Neuronal stem cell (in vitro differentiated cells): ENCODE measurements around the gene MARCHF9.

Source experiments
- DNase-seq: peaks from one replicate; pipeline ENCODE4 v3.0.0-alpha.2; 2013; ENCODE audit warnings: low spot score
- H2AFZ ChIP-seq: one replicate; pipeline ENCODE4 v1.6.1; 2013; ENCODE audit warnings: mild to moderate bottlenecking, low read length, inconsistent platforms
- H2AK5ac ChIP-seq: 2 replicates; pipeline ENCODE4 v1.6.1; 2013; ENCODE audit warnings: low read depth, mild to moderate bottlenecking, inconsistent platforms, low read length, moderate library complexity, mixed read lengths
- H2BK120ac ChIP-seq: 2 replicates; pipeline ENCODE4 v1.6.1; 2013; ENCODE audit warnings: low read depth, mild to moderate bottlenecking, inconsistent platforms, low read length, moderate library complexity, mixed read lengths
- H2BK12ac ChIP-seq: one replicate; pipeline ENCODE4 v1.6.1; 2013; ENCODE audit warnings: low read length, inconsistent platforms
- H2BK15ac ChIP-seq: 2 replicates; pipeline ENCODE4 v1.6.1; 2013; ENCODE audit warnings: mild to moderate bottlenecking, low read length, inconsistent platforms, mixed read lengths
- H2BK5ac ChIP-seq: one replicate; pipeline ENCODE4 v1.6.1; 2013; ENCODE audit warnings: inconsistent platforms, mild to moderate bottlenecking, low read length, moderate library complexity
- H3K14ac ChIP-seq: one replicate; pipeline ENCODE4 v1.6.1; 2013; ENCODE audit warnings: low read length, inconsistent platforms
- H3K18ac ChIP-seq: 2 replicates; pipeline ENCODE4 v1.6.1; 2013; ENCODE audit warnings: low read length, inconsistent platforms
- H3K23ac ChIP-seq: 2 replicates; pipeline ENCODE4 v1.6.1; 2013; ENCODE audit warnings: low read depth, mild to moderate bottlenecking, mixed read lengths, low read length, inconsistent platforms; ENCODE audit not compliant: poor library complexity
- H3K27ac ChIP-seq: replicated peaks from 3 replicates; pipeline ENCODE4 v1.5.1; 2013; ENCODE audit warnings: low read length, inconsistent platforms
- H3K27me3 ChIP-seq, 3 experiments: 2 replicates each; pipeline ENCODE4 v1.6.1; 2013; ENCODE audit warnings: low read length in 3 of 3, mild to moderate bottlenecking in 2 of 3, inconsistent platforms in 1 of 3, low read depth in 1 of 3, mixed read lengths in 1 of 3, moderate library complexity in 1 of 3; ENCODE audit not compliant: control insufficient read depth in 3 of 3, insufficient read depth in 3 of 3
- H3K36me3 ChIP-seq, 2 donors: replicated peaks in 1 of 2; 2 replicates each; pipeline ENCODE4 v1.6.1; 2013; ENCODE audit warnings: low read length in 2 of 2; ENCODE audit not compliant: control insufficient read depth in 2 of 2, insufficient read depth in 2 of 2
- H3K4ac ChIP-seq: 2 replicates; pipeline ENCODE4 v1.6.1; 2013; ENCODE audit warnings: inconsistent platforms, mild to moderate bottlenecking, low read length, moderate library complexity
- H3K4me1 ChIP-seq, 2 donors: 1 replicate in 1 of 2; 2 replicates in 1 of 2; pipeline ENCODE4 v1.6.1; 2013; ENCODE audit warnings: low read length in 2 of 2, low read depth in 1 of 2; ENCODE audit not compliant: control insufficient read depth in 2 of 2, insufficient read depth in 1 of 2
- H3K4me2 ChIP-seq: one replicate; pipeline ENCODE4 v1.6.1; 2013; ENCODE audit warnings: mild to moderate bottlenecking, low read length, inconsistent platforms; ENCODE audit not compliant: insufficient read depth, poor library complexity, severe bottlenecking
- H3K4me3 ChIP-seq, 2 donors: 2 replicates each; pipeline ENCODE4 v1.5.1; 2013; ENCODE audit warnings: low read length in 2 of 2, mild to moderate bottlenecking in 2 of 2, inconsistent platforms in 1 of 2, moderate library complexity in 1 of 2
- H3K79me1 ChIP-seq: one replicate; pipeline ENCODE4 v1.6.1; 2013; ENCODE audit warnings: low read depth, mild to moderate bottlenecking, inconsistent platforms, low read length, moderate library complexity
- H3K9ac ChIP-seq: one replicate; pipeline ENCODE4 v1.6.1; 2013; ENCODE audit warnings: mild to moderate bottlenecking, low read depth, low read length, inconsistent platforms; ENCODE audit not compliant: poor library complexity
- H3K9me3 ChIP-seq, 2 donors: replicated peaks in 1 of 2; 2 replicates each; pipeline versions ENCODE3 to v1.6.1; 2013; ENCODE audit warnings: low read length in 2 of 2, mild to moderate bottlenecking in 2 of 2, inconsistent platforms in 1 of 2, low read depth in 1 of 2, mixed read lengths in 1 of 2, moderate library complexity in 1 of 2; ENCODE audit not compliant: control insufficient read depth in 2 of 2, insufficient read depth in 1 of 2
- H4K8ac ChIP-seq: one replicate; pipeline ENCODE4 v1.6.1; 2013; ENCODE audit warnings: low read depth, mild to moderate bottlenecking, inconsistent platforms, low read length, moderate library complexity
- H4K91ac ChIP-seq: one replicate; pipeline ENCODE4 v1.6.1; 2013; ENCODE audit warnings: low read length, low read depth, mild to moderate bottlenecking, inconsistent platforms; ENCODE audit not compliant: poor library complexity
- WGBS, 2 donors: extraction: QIAGEN DNeasy Blood & Tissue Kit; methylation state at CpG; one replicate each; pipeline ENCODE4 v1.1.7; 2013; ENCODE audit warnings: missing lambda C conversion rate in 2 of 2, mixed read lengths in 1 of 2; ENCODE audit not compliant: insufficient read length in 2 of 2, insufficient replicate concordance in 1 of 2; ENCODE audit errors: extremely low coverage in 2 of 2; 5-methylcytosine and 5-hydroxymethylcytosine counted together

The MARCHF9 gene

DNA sequence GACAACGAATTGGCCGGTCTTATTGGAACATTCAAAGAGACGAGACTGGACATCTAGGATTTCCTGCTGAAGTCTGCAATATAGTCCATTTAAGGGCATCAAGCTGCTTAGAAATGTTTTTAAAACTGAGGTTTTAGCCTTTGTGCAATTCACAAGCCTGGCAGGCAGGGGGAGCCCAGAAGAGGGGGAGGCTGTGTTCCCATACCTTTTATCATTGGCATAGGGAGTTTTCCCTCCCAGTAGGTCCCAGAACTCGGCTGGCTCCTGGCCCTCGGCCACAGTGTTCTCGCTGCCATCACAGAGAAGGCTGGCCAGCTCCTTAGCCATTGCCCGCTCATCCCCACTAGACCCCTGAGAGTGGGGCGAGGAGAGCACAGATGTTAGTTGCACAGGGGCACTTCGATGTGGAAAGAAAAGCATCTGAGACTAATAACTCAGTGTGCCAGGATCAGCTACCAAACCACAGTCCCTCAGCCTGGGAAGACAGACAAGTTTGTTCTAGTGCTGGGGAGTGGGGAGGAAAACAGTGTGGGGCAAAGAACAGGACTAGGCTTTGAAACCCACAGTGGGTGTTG lies 48.5 kb downstream of the MARCHF9 start:
- no peak overlapping the region for H2BK120ac ChIP-seq
- H2BK15ac ChIP-seq, result no peak overlapping the region
- no peak overlapping the region for H3K4me3 ChIP-seq
- no peak overlapping the region for H3K9ac ChIP-seq
- no peaks in the 10 kb centered on the region for H3K4me1 ChIP-seq
- no peaks in the 10 kb centered on the region for H3K79me1 ChIP-seq
- H4K8ac ChIP-seq, result no peak overlapping the region
- peaks cover 10 to 74% of the 10 kb centered on the region in 2 donors for H3K36me3 ChIP-seq
- no peaks in the 10 kb centered on the region for H3K27me3 ChIP-seq
- no peak overlapping the region for H4K91ac ChIP-seq
- no peak overlapping the region for H3K27ac ChIP-seq
- H3K18ac ChIP-seq, result no peak overlapping the region
- no peak overlapping the region for H3K23ac ChIP-seq
- DNase-seq, result no peak
- H3K4ac ChIP-seq, result no peak overlapping the region
- no peak overlapping the region for H2AFZ ChIP-seq
- no peak overlapping the region for H2BK5ac ChIP-seq
- no peak overlapping the region for H3K14ac ChIP-seq
- no peak overlapping the region for H2BK12ac ChIP-seq
- H2AK5ac ChIP-seq, result no peak overlapping the region
- no peak overlapping the region for H3K4me2 ChIP-seq
- WGBS, 2 donors, result no CpG with 5 or more reads among the region's 9 CpGs
- no peaks in the 10 kb centered on the region for H3K9me3 ChIP-seq

GRCh38 chr12:57806677-57807076 lies 51.8 kb downstream of the MARCHF9 start:
- Histone ChIP-seq H3K4ac (no peak overlapping the region), H2BK12ac (no peak overlapping the region), H2BK120ac (no peak overlapping the region), H3K27me3 (no peaks in the 10 kb centered on the region), H3K79me1 (no peaks in the 10 kb centered on the region), H3K14ac (no peak overlapping the region), H3K4me1 (no peaks in the 10 kb centered on the region), H3K9me3 (no peaks in the 10 kb centered on the region), H3K18ac (no peak overlapping the region), H3K23ac (no peak overlapping the region), H3K27ac (no peak overlapping the region), H4K8ac (no peak overlapping the region), H2BK5ac (no peak overlapping the region), H2AFZ (no peak overlapping the region), H4K91ac (no peak overlapping the region), H3K4me3 (no peak overlapping the region), H3K9ac (no peak overlapping the region), H3K4me2 (no peak overlapping the region), H2BK15ac (no peak overlapping the region), H2AK5ac (no peak overlapping the region), H3K36me3 (peaks cover 12 to 72% of the 10 kb centered on the region in 2 donors)
- no peak for DNase-seq
- WGBS, 2 donors, result no CpG with 5 or more reads among the region's 3 CpGs

- H3K27ac ChIP-seq, result no peak overlapping the region
Measured at GRCh38 chr12:57807285-57807684, 52.4 kb downstream of the MARCHF9 start.

GRCh38 chr12:57808351-57808750 lies 53.4 kb downstream of the MARCHF9 start:
- Histone ChIP-seq H2AK5ac (no peak overlapping the region), H3K27ac (no peak overlapping the region), H3K79me1 (no peaks in the 10 kb centered on the region), H2BK12ac (no peak overlapping the region), H3K9ac (no peak overlapping the region), H3K27me3 (peaks cover 0 to 2% (median 0%) of the 10 kb centered on the region in 3 experiments), H2BK15ac (no peak overlapping the region), H3K4me2 (no peak overlapping the region), H3K9me3 (no peaks in the 10 kb centered on the region), H3K14ac (no peak overlapping the region), H2AFZ (no peak overlapping the region), H3K18ac (no peak overlapping the region), H4K91ac (no peak overlapping the region), H2BK5ac (no peak overlapping the region), H2BK120ac (no peak overlapping the region), H3K4ac (no peak overlapping the region), H3K4me3 (no peak overlapping the region), H3K23ac (no peak overlapping the region), H3K36me3 (peaks cover 11 to 56% of the 10 kb centered on the region in 2 donors), H4K8ac (no peak overlapping the region), H3K4me1 (no peaks in the 10 kb centered on the region)
- no CpG with 5 or more reads among the region's 5 CpGs for WGBS, 2 donors
- no peak for DNase-seq

More at GRCh38 chr12:57807285-57807684, 52.4 kb downstream of the MARCHF9 start:
- no peak overlapping the region for H4K8ac ChIP-seq
- no peaks in the 10 kb centered on the region for H3K27me3 ChIP-seq
- no peaks in the 10 kb centered on the region for H3K9me3 ChIP-seq
- H3K4me1 ChIP-seq, result no peaks in the 10 kb centered on the region
- H3K36me3 ChIP-seq, result peaks cover 10 to 66% of the 10 kb centered on the region in 2 donors
- H2BK15ac ChIP-seq, result no peak overlapping the region
- no peak overlapping the region for H3K9ac ChIP-seq
- no peak overlapping the region for H2BK5ac ChIP-seq
- no peak overlapping the region for H3K4me2 ChIP-seq
- no peak overlapping the region for H3K14ac ChIP-seq
- no CpG with 5 or more reads among the region's 9 CpGs for WGBS, 2 donors
- H2BK120ac ChIP-seq, result no peak overlapping the region
- H3K79me1 ChIP-seq, result no peaks in the 10 kb centered on the region
- H2AFZ ChIP-seq, result no peak overlapping the region
- no peak overlapping the region for H3K4ac ChIP-seq
- no peak overlapping the region for H3K23ac ChIP-seq
- H4K91ac ChIP-seq, result no peak overlapping the region
- no peak overlapping the region for H2BK12ac ChIP-seq
- no peak for DNase-seq
- no peak overlapping the region for H3K18ac ChIP-seq
- H3K4me3 ChIP-seq, result peak overlapping the region in 1 of 2 donors; percentile 65
- H2AK5ac ChIP-seq, result no peak overlapping the region
